ENCODE data around the gene MILR1. TPM values are rescaled to one million over a fixed set of nuclear protein-coding genes. Genes with fewer than 3 reads are reported as not detected.
A peak's percentile ranks its signal among the peaks of the same experiment; 100 is the strongest.

MILR1 gene, protein sequence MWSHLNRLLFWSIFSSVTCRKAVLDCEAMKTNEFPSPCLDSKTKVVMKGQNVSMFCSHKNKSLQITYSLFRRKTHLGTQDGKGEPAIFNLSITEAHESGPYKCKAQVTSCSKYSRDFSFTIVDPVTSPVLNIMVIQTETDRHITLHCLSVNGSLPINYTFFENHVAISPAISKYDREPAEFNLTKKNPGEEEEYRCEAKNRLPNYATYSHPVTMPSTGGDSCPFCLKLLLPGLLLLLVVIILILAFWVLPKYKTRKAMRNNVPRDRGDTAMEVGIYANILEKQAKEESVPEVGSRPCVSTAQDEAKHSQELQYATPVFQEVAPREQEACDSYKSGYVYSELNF
- total RNA-seq, result 1 to 10 TPM; 1.3 to 2.3 TPM

DNA sequence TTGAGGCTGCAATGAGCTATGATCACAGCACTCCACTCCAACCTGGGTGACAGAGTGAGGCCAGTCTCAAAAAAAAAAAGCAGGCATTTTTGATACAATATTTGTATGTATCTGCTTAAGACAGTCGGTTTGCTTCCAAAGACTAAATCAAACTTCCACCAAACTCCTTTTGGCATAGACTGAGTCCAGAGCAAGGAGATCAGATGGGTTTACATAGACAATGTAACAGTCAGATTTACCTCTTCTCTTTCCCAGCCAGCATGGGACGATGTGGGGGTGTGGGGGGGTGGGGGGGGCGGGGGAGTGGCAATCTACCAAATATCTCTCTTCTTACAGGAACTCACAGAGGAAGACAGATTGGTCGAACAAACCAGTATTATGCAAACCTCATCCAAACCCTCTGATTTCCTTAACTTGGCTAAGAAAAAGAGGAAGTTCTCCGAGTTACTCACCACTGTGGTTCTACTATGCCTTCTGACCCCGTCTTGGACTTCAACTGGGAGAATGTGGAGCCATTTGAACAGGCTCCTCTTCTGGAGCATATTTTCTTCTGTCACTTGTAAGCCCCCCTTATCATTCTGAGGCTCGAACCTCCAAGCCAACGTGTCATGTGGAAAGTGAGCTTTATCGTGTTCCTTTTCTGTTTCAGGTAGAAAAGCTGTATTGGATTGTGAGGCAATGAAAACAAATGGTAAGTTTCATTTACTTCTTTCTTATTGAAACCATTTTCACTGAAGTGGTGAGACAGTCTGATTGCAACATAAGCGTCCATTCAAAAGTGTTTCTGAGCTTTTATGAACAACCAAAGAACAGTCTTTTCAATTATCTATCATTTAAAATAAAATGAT, at the start of gene MILR1:
Gene MILR1, plus strand, starts transcription at position 451 of the 848 bp plus-strand sequence. Its CDS starts 54 bp downstream, at position 505.
- H3K4me3 Mint-ChIP-seq, result no peak within 1 kb of the TSS

DNA sequence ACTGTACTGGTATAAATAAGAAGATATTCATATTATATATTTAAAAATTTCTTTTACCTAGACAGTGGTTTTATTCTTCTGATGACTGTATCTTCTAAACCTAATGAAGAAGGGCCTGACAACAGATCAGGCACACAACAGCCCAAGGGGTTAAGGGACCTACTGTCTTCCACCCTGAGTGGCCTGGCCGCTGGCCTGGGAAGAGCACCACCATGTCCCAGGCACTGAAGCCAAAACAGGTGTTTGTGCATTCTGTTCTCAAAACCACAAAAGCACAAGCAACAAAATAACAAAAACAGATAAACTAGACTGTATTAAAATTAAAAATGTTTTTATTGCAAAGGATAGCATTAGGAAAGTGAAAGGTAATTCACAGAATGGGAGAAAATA, 49.2 kb upstream of the MILR1 start:
- Mint-ChIP-seq H3K4me1 (ENCODE audit: low read depth) (peaks cover 50% of the 10 kb centered on the region), H3K27ac (no peak overlapping the region), H3K9me3 (peaks cover 1% of the 10 kb centered on the region), H3K4me3 (no peak overlapping the region), H3K27me3 (no peaks in the 10 kb centered on the region), H3K36me3 (ENCODE audit: low read depth) (peaks cover 21% of the 10 kb centered on the region)
- TF ChIP-seq, protein P1, sequence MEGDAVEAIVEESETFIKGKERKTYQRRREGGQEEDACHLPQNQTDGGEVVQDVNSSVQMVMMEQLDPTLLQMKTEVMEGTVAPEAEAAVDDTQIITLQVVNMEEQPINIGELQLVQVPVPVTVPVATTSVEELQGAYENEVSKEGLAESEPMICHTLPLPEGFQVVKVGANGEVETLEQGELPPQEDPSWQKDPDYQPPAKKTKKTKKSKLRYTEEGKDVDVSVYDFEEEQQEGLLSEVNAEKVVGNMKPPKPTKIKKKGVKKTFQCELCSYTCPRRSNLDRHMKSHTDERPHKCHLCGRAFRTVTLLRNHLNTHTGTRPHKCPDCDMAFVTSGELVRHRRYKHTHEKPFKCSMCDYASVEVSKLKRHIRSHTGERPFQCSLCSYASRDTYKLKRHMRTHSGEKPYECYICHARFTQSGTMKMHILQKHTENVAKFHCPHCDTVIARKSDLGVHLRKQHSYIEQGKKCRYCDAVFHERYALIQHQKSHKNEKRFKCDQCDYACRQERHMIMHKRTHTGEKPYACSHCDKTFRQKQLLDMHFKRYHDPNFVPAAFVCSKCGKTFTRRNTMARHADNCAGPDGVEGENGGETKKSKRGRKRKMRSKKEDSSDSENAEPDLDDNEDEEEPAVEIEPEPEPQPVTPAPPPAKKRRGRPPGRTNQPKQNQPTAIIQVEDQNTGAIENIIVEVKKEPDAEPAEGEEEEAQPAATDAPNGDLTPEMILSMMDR (IDR thresholded peaks at IDR 0.05), result no peak
- intact Hi-C loops (cut with micrococcal nuclease), result loop anchor here (5.0 kb wide), 1 partner anchor 77 kb away; no protein-coding TSS in a partner anchor
- CTCF ChIA-PET, result interaction anchor here (0.9 to 3.5 kb wide), 6 partner anchors 9 to 118 kb away, joined by 3 to 20 read pairs (median 3); partner anchors contain the start of gene PECAM1
- POLR2A ChIA-PET, result interaction anchor here (1.4 kb wide), 1 partner anchor 105 kb away, joined by 5 read pairs; no protein-coding TSS in a partner anchor
- ATAC-seq (no peak), DNase-seq (no peak)

More for the DNA sequence above, at the start of gene MILR1:
- peaks cover 6% of the 10 kb centered on the region for H3K4me1 Mint-ChIP-seq (ENCODE audit: low read depth)
- H3K36me3 Mint-ChIP-seq (ENCODE audit: low read depth), result no peaks in the 10 kb centered on the region
- ATAC-seq (no peak), DNase-seq (no peak)
- intact Hi-C loops (cut with micrococcal nuclease), result no loop called here
- TF ChIP-seq, protein P1 (IDR thresholded peaks at IDR 0.05), result no peak
- no peaks in the 10 kb centered on the region for H3K9me3 Mint-ChIP-seq
- no peak within 1 kb of the TSS for H3K27ac Mint-ChIP-seq
- POLR2A ChIA-PET, result no interaction called here
- CTCF ChIA-PET, result interaction anchor here (1.0 to 4.2 kb wide), 6 partner anchors 30 to 157 kb away, joined by 3 to 21 read pairs (median 4); no protein-coding TSS in a partner anchor
- H3K27me3 Mint-ChIP-seq, result no peaks in the 10 kb centered on the region

DNA sequence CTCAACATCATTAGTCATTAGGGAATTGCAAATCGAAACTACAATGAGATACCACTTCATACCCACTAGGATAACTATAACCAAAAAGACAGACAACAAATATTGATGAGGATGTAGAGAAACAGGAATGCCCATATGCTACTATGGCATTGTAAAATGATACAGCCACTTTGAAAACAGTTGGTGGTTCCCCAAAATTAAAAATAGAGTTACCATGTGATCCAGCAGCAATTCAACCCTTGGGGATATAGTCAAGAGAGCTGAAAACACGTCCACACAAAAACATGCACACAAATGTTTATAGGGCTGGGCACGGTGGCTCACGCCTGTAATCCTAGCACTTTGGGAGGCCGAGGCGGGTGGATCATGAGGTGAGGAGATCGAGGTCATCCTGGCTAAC, 48.3 kb upstream of the MILR1 start:
- H3K27ac Mint-ChIP-seq, result no peak overlapping the region
- TF ChIP-seq, protein P1 (IDR thresholded peaks at IDR 0.05), result no peak
- intact Hi-C loops (cut with micrococcal nuclease), result no loop called here
- ATAC-seq (no peak), DNase-seq (no peak)
- H3K9me3 Mint-ChIP-seq, result peaks cover 1% of the 10 kb centered on the region
- peaks cover 48% of the 10 kb centered on the region for H3K4me1 Mint-ChIP-seq (ENCODE audit: low read depth)
- no peak overlapping the region for H3K4me3 Mint-ChIP-seq
- no peaks in the 10 kb centered on the region for H3K27me3 Mint-ChIP-seq
- peaks cover 18% of the 10 kb centered on the region for H3K36me3 Mint-ChIP-seq (ENCODE audit: low read depth)
- ChIA-PET CTCF (interaction anchor here (3.5 kb wide), 1 partner anchor 19 kb away, joined by 20 read pairs; no protein-coding TSS in a partner anchor), POLR2A (no interaction called here)

DNA sequence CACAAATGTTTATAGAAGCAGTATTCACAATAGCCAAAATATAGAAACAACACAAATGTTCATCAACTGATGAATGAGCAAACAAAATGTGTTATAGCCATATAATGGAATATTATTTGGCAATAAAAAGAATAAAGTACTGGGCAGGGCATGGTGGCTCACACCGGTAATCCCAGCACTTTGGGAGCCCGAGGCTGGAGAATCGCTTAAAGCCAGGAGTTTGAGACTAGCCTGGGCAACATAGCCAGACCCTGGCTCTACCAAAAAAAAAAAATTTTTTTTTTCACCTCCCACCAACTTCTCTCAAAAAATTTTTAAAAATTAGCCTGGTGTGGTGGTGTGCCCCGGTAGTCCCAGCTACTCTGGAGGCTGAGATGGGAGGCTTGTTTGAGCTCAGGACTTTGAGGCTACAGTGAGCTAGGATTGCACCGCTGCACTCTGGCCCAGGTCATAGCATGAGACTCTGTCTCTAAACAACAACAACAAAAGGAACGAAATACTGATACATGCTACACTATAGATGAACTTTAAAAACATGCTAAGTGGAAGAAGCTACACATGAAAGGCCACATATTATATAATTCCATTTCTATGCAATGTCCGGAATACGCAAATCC, 47.6 kb upstream of the MILR1 start:
- Mint-ChIP-seq H3K36me3 (ENCODE audit: low read depth) (peaks cover 16% of the 10 kb centered on the region), H3K9me3 (peaks cover 1% of the 10 kb centered on the region), H3K27ac (peak overlapping the region; percentile 5), H3K4me1 (ENCODE audit: low read depth) (peaks cover 44% of the 10 kb centered on the region), H3K27me3 (no peaks in the 10 kb centered on the region), H3K4me3 (no peak overlapping the region)
- DNase-seq (no peak), ATAC-seq (no peak)
- TF ChIP-seq, protein P1 (IDR thresholded peaks at IDR 0.05), result no peak
- intact Hi-C loops (cut with micrococcal nuclease), result no loop called here
- ChIA-PET POLR2A (interaction anchor here (0.9 to 1.4 kb wide), 3 partner anchors 9 to 81 kb away, joined by 3 read pairs; no protein-coding TSS in a partner anchor), CTCF (interaction anchor here (0.9 to 1.9 kb wide), 7 partner anchors 11 to 247 kb away, joined by 3 to 13 read pairs (median 3); no protein-coding TSS in a partner anchor)
